HEK293T (cell line): ENCODE measurements around the gene KISS1R.

Experiments used
- BHLHE40 ChIP-seq: fragments of 450-650 bp; IDR thresholded peaks from 2 replicates; pipeline ENCODE4 v1.6.1; 2016; ENCODE audit warnings: mild to moderate bottlenecking, moderate library complexity, borderline replicate concordance
- SP1 ChIP-seq: fragments of 450-650 bp; IDR thresholded peaks from 2 replicates; pipeline ENCODE4 v1.6.1; 2017
- SUZ12 ChIP-seq: fragments of 450-650 bp; IDR thresholded peaks from 2 replicates; pipeline ENCODE4 v1.6.1; 2016; ENCODE audit warnings: mild to moderate bottlenecking
- ZNF384 ChIP-seq: fragments of 450-650 bp; IDR thresholded peaks from 2 replicates; pipeline ENCODE4 v1.6.1; 2016

DNA sequence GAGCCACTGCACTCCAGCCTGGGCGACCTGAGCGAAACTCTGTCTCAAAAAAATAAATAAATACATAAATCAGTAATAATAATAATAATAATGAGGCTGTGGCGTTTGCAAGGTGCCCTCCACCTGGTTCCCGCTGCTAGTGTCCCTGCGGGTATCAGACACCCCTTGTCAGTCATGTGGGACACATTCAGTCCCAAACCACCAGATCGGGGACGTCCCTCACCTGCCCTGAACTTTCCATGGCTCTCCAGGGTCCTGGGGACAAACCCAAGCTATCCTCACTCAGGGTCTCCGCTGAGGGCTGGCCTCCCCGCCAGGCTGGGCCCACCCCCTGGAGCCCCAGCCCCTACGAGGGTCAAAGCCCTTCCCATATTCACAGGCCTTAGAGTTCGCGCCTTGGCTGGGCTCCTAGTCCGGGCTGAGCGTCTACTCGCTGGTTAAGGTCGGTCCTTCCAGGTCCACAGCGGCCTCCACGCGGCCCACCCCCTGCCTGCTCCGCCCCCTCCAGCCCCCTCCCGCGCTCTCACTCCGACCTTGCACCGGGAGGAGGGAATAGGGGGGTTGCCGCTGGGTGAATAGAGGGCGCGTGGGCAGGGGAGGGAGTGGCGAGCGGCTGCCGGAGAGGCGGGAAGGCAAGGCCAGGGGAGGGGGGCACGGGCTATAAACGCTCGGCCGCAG is 349 bp upstream of the KISS1R start:
- no peak for TF ChIP-seq SUZ12
- TF ChIP-seq ZNF384, result no peak
- TF ChIP-seq BHLHE40, result no peak
- TF ChIP-seq SP1, result no peak
